MG63 (cell line): ENCODE data around the gene RAB36. TPM values are rescaled to one million over a fixed set of nuclear protein-coding genes. Genes with fewer than 3 reads are reported as not detected.
A peak's percentile ranks its signal among the peaks of the same experiment; 100 is the strongest.

Experiments used
- DNase-seq: peaks from one replicate; pipeline ENCODE4 v3.0.0-alpha.2; 2020
- H3K27me3 ChIP-seq: fragments of 250-450 bp; sonication (Bioruptor Pico); 2 replicates; pipeline ENCODE4 v1.5.1; 2020; ENCODE audit warnings: mild to moderate bottlenecking, moderate library complexity
- H3K36me3 ChIP-seq: fragments of 250-450 bp; sonication (Bioruptor Pico); 2 replicates; pipeline ENCODE4 v1.5.1; 2020; ENCODE audit warnings: mild to moderate bottlenecking, moderate library complexity
- H3K4me3 ChIP-seq: fragments of 250-450 bp; sonication (Bioruptor Pico); 2 replicates; pipeline ENCODE4 v1.5.1; 2020; ENCODE audit warnings: mild to moderate bottlenecking, moderate library complexity
- H3K9me3 ChIP-seq: fragments of 250-450 bp; sonication (Bioruptor Pico); 2 replicates; pipeline ENCODE4 v1.5.1; 2020; ENCODE audit warnings: mild to moderate bottlenecking, moderate library complexity
- total RNA-seq: library from RNA; depleted of rRNA; stranded (reverse); fragments of >200 nt; shearing (Covaris generic); gene quantifications from 2 replicates; pipeline ENCODE4 v1.2.3, GENCODE V29; 2014; ENCODE audit warnings: low replicate concordance; rRNA removed

RAB36 gene
- 0.03 TPM in 1 of 2 replicates, not detected in the other for total RNA-seq

GRCh38 chr22:23144932-23145877 lies at the start of gene RAB36:
Gene RAB36 (plus strand): TSS chr22:23145477. CDS start chr22:23146617, 1,140 bp downstream.
- Histone ChIP-seq H3K9me3 (no peaks in the 10 kb centered on the region), H3K4me3 (0 out of 2 replicates have a peak within 1 kb of the TSS, but pooled peaks have one; percentile 8), H3K27me3 (no peaks in the 10 kb centered on the region), H3K36me3 (no peaks in the 10 kb centered on the region)
- DNase-seq: peak; percentile 76

- no peak for DNase-seq
- Histone ChIP-seq H3K27me3 (no peaks in the 10 kb centered on the region), H3K36me3 (no peaks in the 10 kb centered on the region), H3K9me3 (no peaks in the 10 kb centered on the region), H3K4me3 (no peak overlapping the region)
These were observed 49.4 kb upstream of the RAB36 start for GRCh38 chr22:23095733-23096342.

- Histone ChIP-seq H3K36me3 (no peaks in the 10 kb centered on the region), H3K4me3 (no peak overlapping the region), H3K27me3 (no peaks in the 10 kb centered on the region), H3K9me3 (no peaks in the 10 kb centered on the region)
- no peak for DNase-seq
These were observed 47.7 kb upstream of the RAB36 start for GRCh38 chr22:23097412-23098229.

GRCh38 chr22:23098230-23098705 lies 47.0 kb upstream of the RAB36 start:
- H3K27me3 ChIP-seq: no peaks in the 10 kb centered on the region
- no peaks in the 10 kb centered on the region for H3K9me3 ChIP-seq
- no peak for DNase-seq

GRCh38 chr22:23098718-23099530 lies 46.4 kb upstream of the RAB36 start:
- H3K36me3 ChIP-seq: no peaks in the 10 kb centered on the region
- no peaks in the 10 kb centered on the region for H3K9me3 ChIP-seq
- no peak overlapping the region for H3K4me3 ChIP-seq
- H3K27me3 ChIP-seq: no peaks in the 10 kb centered on the region
- DNase-seq: no peak

More at GRCh38 chr22:23098230-23098705, 47.0 kb upstream of the RAB36 start:
- no peaks in the 10 kb centered on the region for H3K36me3 ChIP-seq
- no peak overlapping the region for H3K4me3 ChIP-seq

GRCh38 chr22:23099531-23099804 lies 45.8 kb upstream of the RAB36 start:
- Histone ChIP-seq H3K4me3 (no peak overlapping the region), H3K36me3 (no peaks in the 10 kb centered on the region), H3K9me3 (no peaks in the 10 kb centered on the region), H3K27me3 (no peaks in the 10 kb centered on the region)
- no peak for DNase-seq

GRCh38 chr22:23100124-23100801 lies 45.0 kb upstream of the RAB36 start:
- DNase-seq: no peak
- Histone ChIP-seq H3K36me3 (no peaks in the 10 kb centered on the region), H3K27me3 (no peaks in the 10 kb centered on the region), H3K4me3 (no peak overlapping the region), H3K9me3 (no peaks in the 10 kb centered on the region)

- Histone ChIP-seq H3K36me3 (no peaks in the 10 kb centered on the region), H3K9me3 (no peaks in the 10 kb centered on the region), H3K27me3 (no peaks in the 10 kb centered on the region), H3K4me3 (no peak overlapping the region)
- DNase-seq: no peak
These were observed 43.8 kb upstream of the RAB36 start for GRCh38 chr22:23101524-23101923.

- no peaks in the 10 kb centered on the region for H3K36me3 ChIP-seq
- no peak for DNase-seq
- no peaks in the 10 kb centered on the region for H3K9me3 ChIP-seq
- H3K27me3 ChIP-seq: no peaks in the 10 kb centered on the region
- H3K4me3 ChIP-seq: no peak overlapping the region
These were observed 43.1 kb upstream of the RAB36 start for GRCh38 chr22:23102002-23102655.

- H3K27me3 ChIP-seq: no peaks in the 10 kb centered on the region
- DNase-seq: no peak
- H3K9me3 ChIP-seq: no peaks in the 10 kb centered on the region
- no peak overlapping the region for H3K4me3 ChIP-seq
- no peaks in the 10 kb centered on the region for H3K36me3 ChIP-seq
These were observed 42.5 kb upstream of the RAB36 start for GRCh38 chr22:23102776-23103175.

GRCh38 chr22:23103199-23103954 lies 41.9 kb upstream of the RAB36 start:
- Histone ChIP-seq H3K9me3 (no peaks in the 10 kb centered on the region), H3K4me3 (no peak overlapping the region), H3K27me3 (no peaks in the 10 kb centered on the region), H3K36me3 (no peaks in the 10 kb centered on the region)
- DNase-seq: no peak

- DNase-seq: no peak
- no peaks in the 10 kb centered on the region for H3K27me3 ChIP-seq
- H3K9me3 ChIP-seq: no peaks in the 10 kb centered on the region
- H3K4me3 ChIP-seq: no peak overlapping the region
- H3K36me3 ChIP-seq: no peaks in the 10 kb centered on the region
These were observed 40.9 kb upstream of the RAB36 start for GRCh38 chr22:23104187-23104971.

- Histone ChIP-seq H3K27me3 (no peaks in the 10 kb centered on the region), H3K9me3 (no peaks in the 10 kb centered on the region), H3K4me3 (no peak overlapping the region), H3K36me3 (no peaks in the 10 kb centered on the region)
- DNase-seq: no peak
These were observed 40.0 kb upstream of the RAB36 start for GRCh38 chr22:23105304-23105703.

GRCh38 chr22:23105919-23106318 lies 39.4 kb upstream of the RAB36 start:
- Histone ChIP-seq H3K9me3 (no peaks in the 10 kb centered on the region), H3K4me3 (no peak overlapping the region), H3K36me3 (no peaks in the 10 kb centered on the region), H3K27me3 (no peaks in the 10 kb centered on the region)
- DNase-seq: no peak
